Activated CD8-positive, alpha-beta memory T cell treated with anti-CD3 and anti-CD28 coated beads, Interleukin-2, amount 10 ng/mL, durations not matched to agents 7 days and 5 days (primary cell): ENCODE data around the gene UBC. TPM values are rescaled to one million over a fixed set of nuclear protein-coding genes. Genes with fewer than 3 reads are reported as not detected.
"Not testable (repeated sequence)": the region's sequence is repeated elsewhere in the genome, so short reads cannot be mapped to it uniquely, and the experiment has no call there.

Experiments used
- ATAC-seq: fragments of 150-1000 bp; cut with Tn5 transposase; one replicate; pipeline ENCODE4 v1.10.0; 2021; ENCODE audit warnings: moderate library complexity
- CTCF ChIA-PET: fragments of 350-600 bp; sonication (Branson Sonifier 250); formaldehyde crosslinking; loops from one replicate; lab custom pipeline; 2021; ENCODE audit warnings: antibody characterized with exemption; lab: Charles Lee
- DNase-seq: peaks from one replicate; pipeline ENCODE4 v3.0.0-alpha.2; 2020
- H3K27ac Mint-ChIP-seq: one replicate; pipeline ENCODE4 v1.8.0; 2021; ENCODE audit warnings: mild to moderate bottlenecking, mixed read lengths
- H3K27me3 Mint-ChIP-seq: one replicate; pipeline ENCODE4 v1.8.0; 2021; ENCODE audit warnings: mixed read lengths
- H3K36me3 Mint-ChIP-seq: one replicate; pipeline ENCODE4 v1.8.0; 2021; ENCODE audit warnings: mild to moderate bottlenecking, mixed read lengths
- H3K4me1 Mint-ChIP-seq: one replicate; pipeline ENCODE4 v1.8.0; 2021; ENCODE audit warnings: mixed read lengths
- H3K4me3 Mint-ChIP-seq: one replicate; pipeline ENCODE4 v1.8.0; 2021; ENCODE audit warnings: mild to moderate bottlenecking, moderate library complexity, mixed read lengths
- H3K9me3 Mint-ChIP-seq: one replicate; pipeline ENCODE4 v1.8.0; 2022; ENCODE audit warnings: low read depth, mixed read lengths
- total RNA-seq, 2 experiments: library from RNA; stranded (reverse); gene quantifications; one replicate each; pipeline ENCODE4 v1.2.3, GENCODE V29; 2021

Gene UBC
- total RNA-seq, 2 experiments from 2014 or later, result 1,159 to 1,188 TPM

DNA sequence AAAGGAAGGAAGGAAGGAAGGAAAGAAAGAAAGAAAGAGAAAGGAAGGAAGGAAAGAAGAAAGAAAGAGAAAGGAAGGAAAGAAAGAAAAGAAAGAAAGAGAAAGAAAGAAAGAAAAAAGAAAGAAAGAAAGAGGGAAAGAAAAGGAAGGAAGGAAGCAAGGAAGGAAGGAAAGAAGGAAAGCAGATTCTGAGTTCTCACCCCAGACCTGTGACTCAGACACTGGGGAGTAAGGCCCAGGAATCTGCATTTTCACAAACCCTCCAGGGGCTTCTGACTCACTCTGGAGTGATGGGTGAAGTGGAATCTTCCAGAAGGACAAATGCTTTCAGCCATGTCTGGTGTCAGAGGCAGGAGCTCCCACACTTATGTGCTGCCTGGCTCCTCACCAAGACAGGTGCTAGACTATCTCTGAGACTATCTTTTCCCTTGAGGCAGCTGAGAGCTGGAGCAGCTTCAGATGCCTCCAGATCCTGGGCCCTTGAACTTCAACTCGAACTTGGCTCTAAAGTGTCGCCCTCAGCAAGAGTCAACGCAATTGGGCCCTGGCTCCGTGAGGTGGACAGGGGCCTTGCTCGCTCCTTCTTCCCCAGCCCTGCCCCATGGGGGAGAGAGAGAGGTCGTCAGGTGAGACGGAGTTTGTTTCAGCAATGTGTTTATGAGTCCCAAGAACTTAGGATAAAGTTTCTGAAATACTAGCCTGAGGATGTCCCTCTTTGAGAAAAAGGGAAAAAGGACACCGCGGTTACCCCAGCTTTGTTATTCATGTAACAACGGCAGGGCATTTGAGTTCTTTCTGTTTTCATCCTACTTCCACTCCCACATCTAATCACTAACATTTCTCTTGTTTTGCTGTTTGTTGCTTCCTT, 31.0 kb downstream of the UBC start:
- Mint-ChIP-seq H3K9me3 (no peaks in the 10 kb centered on the region), H3K27ac (no peak overlapping the region)
- CTCF ChIA-PET, result no interaction called here

DNA sequence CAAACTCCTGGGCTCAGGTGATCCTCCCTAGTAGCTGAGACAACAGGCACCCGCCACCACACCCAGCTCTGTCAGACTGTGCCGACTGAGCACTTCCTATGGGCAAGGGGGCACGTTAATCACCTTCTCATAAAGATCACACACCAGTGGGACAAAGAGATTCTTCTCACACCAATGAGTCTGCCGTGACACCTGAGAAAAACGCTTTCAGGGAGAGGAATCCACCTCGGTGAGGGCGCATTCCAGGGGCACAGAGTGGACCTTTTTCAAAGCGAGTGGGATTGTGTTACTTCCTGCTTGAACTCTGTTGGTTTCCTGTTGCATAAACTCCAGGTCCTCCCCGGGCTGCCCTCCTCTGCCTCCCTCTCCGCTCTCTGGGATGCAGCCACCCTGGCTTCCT, 33.3 kb downstream of the UBC start:
- H3K9me3 Mint-ChIP-seq, result no peaks in the 10 kb centered on the region
- H3K4me1 Mint-ChIP-seq, result peaks cover 7% of the 10 kb centered on the region
- H3K27me3 Mint-ChIP-seq, result no peaks in the 10 kb centered on the region
- DNase-seq, result no peak
- CTCF ChIA-PET, result interaction anchor here (0.8 kb wide), 1 partner anchor 19 kb away, joined by 3 read pairs; no protein-coding TSS in a partner anchor
- H3K36me3 Mint-ChIP-seq, result no peaks in the 10 kb centered on the region
- no peak overlapping the region for H3K4me3 Mint-ChIP-seq
- no peak overlapping the region for H3K27ac Mint-ChIP-seq
- no peak for ATAC-seq

More for the DNA sequence above, 31.0 kb downstream of the UBC start:
- ATAC-seq (no peak), DNase-seq (no peak)
- no peaks in the 10 kb centered on the region for H3K36me3 Mint-ChIP-seq
- no peaks in the 10 kb centered on the region for H3K27me3 Mint-ChIP-seq
- H3K4me1 Mint-ChIP-seq, result peaks cover 7% of the 10 kb centered on the region
- no peak overlapping the region for H3K4me3 Mint-ChIP-seq

DNA sequence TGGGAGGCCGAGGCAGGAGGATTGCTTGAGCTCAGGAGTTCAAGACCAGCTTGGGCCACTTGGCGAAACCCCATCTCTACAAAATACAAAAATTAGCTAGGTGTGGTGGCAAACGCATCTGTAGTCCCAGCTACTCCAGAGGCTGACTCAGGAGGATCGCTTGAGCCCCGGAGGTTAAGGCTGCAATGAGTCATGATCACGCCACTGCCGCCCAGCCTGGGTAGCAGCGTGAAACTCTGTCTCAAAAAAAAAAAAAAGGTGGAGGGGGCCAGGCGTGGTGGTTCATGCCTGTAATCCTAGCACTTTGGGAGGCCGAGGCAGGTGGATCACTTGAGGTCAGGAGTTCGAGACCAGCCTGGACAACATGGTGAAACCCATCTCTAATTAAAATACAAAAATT, 34.1 kb downstream of the UBC start:
- not testable (repeated sequence) for H3K27ac Mint-ChIP-seq, H3K36me3 Mint-ChIP-seq, DNase-seq, H3K4me3 Mint-ChIP-seq, H3K4me1 Mint-ChIP-seq, H3K27me3 Mint-ChIP-seq, H3K9me3 Mint-ChIP-seq, ATAC-seq
- CTCF ChIA-PET, result interaction anchor here (0.6 to 1.0 kb wide), 6 partner anchors 11 to 1411 kb away, joined by 3 to 5 read pairs (median 3); no protein-coding TSS in a partner anchor

DNA sequence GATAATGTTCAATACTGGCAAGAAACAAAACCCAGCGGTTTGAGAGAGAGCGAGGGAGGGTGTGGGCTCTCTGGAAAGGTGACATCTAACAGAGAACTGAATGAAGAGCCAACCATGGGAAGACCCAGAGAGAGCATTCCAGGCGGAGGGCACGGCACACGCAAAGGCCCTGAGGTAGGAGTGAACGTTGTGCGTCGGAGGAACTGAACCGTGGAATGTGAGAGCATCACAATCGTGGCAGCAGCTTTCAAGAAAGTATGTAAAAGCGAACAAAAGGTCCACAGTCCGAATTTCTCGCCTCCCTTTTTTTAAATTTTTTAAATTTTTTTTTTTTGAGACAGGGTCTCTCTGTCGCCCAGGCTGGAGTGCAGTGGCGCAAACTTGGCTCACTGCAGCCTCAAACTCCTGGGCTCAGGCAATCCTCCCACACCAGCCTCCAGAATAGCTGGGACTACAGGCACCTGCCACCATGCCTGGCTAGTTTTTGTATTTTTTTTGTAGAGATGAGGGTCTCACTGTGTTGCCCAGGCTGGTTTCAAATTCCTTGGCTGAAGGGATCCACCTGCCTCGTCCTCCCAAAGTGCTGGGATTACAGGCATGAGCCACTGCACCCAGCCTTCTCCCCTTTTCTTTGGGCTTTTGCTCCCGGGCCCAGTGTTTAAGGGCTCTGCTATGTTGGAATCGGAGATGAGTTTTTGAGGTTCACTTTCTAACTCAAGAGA, 35.5 kb downstream of the UBC start:
- Mint-ChIP-seq H3K27ac (no peak overlapping the region), H3K4me3 (no peak overlapping the region)

DNA sequence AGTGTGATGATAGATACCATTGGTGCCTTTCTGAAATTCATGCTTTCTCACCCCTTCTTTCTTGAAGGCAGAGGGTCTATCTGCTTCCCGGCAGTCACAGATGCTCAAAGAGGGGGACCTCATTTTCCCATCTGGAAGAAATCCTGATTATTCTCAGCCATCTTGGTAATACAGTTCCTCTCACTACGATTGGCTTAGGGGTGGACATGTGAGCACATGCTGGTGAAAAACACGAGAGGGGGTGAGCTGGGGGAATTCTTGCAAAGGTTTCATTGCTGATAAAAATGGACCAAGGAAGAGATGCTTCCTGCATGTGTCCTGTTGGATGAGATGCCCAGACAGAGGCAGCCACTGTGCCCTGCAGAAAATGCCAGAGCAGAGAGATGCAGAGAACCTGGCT, 37.0 kb downstream of the UBC start:
- Mint-ChIP-seq H3K9me3 (no peaks in the 10 kb centered on the region), H3K27me3 (no peaks in the 10 kb centered on the region), H3K36me3 (no peaks in the 10 kb centered on the region), H3K4me3 (no peak overlapping the region), H3K4me1 (peaks cover 7% of the 10 kb centered on the region), H3K27ac (no peak overlapping the region)
- ATAC-seq (no peak), DNase-seq (no peak)
- CTCF ChIA-PET, result interaction anchor here (1.8 kb wide), 1 partner anchor 29 kb away, joined by 5 read pairs; no protein-coding TSS in a partner anchor

More for the DNA sequence above, 35.5 kb downstream of the UBC start:
- DNase-seq (no peak), ATAC-seq (no peak)
- CTCF ChIA-PET, result interaction anchor here (1.0 to 1.8 kb wide), 2 partner anchors 27 to 28 kb away, joined by 5 read pairs; no protein-coding TSS in a partner anchor
- Mint-ChIP-seq H3K27me3 (no peaks in the 10 kb centered on the region), H3K36me3 (no peaks in the 10 kb centered on the region), H3K4me1 (peaks cover 7% of the 10 kb centered on the region), H3K9me3 (no peaks in the 10 kb centered on the region)

DNA sequence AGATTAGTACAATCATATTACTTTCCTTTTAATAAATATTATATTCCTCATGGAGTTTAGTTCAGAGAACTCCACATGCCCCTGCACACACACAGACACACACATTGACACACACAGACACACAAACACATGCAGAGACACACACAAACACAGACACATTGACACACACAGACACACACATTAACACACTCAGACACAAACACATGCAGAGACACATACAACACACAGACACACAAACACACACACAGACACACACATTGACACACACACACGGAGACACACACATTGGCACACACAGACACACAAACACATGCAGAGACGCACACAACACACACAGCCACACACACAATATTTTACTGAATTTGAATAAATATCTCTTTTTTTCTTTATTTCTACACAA, 38.3 kb downstream of the UBC start:
- DNase-seq (no peak), ATAC-seq (no peak)
- Mint-ChIP-seq H3K27ac (no peak overlapping the region), H3K9me3 (no peaks in the 10 kb centered on the region), H3K4me1 (peaks cover 5% of the 10 kb centered on the region), H3K4me3 (no peak overlapping the region), H3K36me3 (no peaks in the 10 kb centered on the region), H3K27me3 (peaks cover 2% of the 10 kb centered on the region)
- CTCF ChIA-PET, result no interaction called here

DNA sequence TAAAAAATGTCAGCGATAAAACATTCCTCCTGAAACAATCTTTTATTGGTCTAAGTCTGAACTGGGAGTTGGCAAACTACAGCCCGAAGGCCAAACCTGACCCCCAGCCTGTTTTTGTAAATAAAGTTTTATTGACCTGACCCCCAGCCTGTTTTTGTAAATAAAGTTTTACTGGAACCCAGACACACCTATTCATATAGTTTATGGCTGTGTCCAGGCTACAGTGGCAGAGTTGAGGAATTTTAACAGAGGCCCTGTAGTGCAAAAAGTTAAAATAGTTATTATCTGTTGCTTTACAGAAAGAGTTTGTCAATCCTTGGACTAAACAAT, 38.7 kb downstream of the UBC start:
- peaks cover under 1% of the 10 kb centered on the region for H3K4me1 Mint-ChIP-seq
- ATAC-seq (no peak), DNase-seq (no peak)
- peaks cover 2% of the 10 kb centered on the region for H3K27me3 Mint-ChIP-seq
- no peaks in the 10 kb centered on the region for H3K9me3 Mint-ChIP-seq
- CTCF ChIA-PET, result no interaction called here
- no peaks in the 10 kb centered on the region for H3K36me3 Mint-ChIP-seq
- H3K27ac Mint-ChIP-seq, result no peak overlapping the region
- H3K4me3 Mint-ChIP-seq, result no peak overlapping the region

DNA sequence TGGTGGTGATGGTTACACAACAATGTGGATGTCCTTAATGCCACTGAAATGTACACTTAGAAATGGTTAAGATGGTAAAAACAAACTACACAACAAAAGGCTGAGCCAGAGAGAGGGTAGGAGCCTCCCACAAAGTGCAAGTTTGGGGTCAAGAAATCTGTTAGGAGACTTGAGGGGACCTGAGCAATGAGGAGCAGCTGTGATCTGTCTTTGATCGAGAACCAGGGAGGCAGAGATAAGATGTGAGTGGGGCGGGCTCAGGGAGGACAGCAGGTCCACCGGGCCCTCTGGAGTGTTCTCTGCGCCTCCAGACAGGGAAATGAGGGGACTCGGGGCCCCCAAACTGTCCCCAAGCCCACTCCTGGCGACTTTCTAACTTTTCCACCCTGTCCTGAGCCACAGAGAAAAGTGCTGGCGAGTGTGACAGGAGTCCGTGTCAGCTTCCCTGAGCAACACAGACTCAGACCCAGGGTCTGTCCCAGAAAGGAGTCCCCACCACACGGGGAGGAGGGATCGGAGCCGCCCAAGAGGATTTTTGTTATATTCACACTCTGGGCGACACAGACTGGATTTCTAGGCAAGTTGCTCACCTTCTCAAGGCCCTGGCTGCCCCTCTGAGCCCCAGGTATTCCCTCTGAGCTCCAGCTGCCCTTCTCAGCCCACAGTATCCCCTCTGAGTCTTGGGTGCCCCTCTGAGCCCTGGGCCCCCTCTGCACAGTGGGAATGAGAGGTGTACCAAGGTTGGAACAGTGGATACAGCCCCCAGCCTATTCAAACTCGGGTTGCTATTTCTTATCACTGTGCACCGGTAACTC, 39.3 kb downstream of the UBC start:
- no peaks in the 10 kb centered on the region for H3K4me1 Mint-ChIP-seq
- CTCF ChIA-PET, result no interaction called here
- H3K4me3 Mint-ChIP-seq, result no peak overlapping the region
- ATAC-seq, result no peak
- no peaks in the 10 kb centered on the region for H3K36me3 Mint-ChIP-seq
- DNase-seq, result no peak
- peaks cover 2% of the 10 kb centered on the region for H3K27me3 Mint-ChIP-seq
- no peaks in the 10 kb centered on the region for H3K9me3 Mint-ChIP-seq
- no peak overlapping the region for H3K27ac Mint-ChIP-seq

DNA sequence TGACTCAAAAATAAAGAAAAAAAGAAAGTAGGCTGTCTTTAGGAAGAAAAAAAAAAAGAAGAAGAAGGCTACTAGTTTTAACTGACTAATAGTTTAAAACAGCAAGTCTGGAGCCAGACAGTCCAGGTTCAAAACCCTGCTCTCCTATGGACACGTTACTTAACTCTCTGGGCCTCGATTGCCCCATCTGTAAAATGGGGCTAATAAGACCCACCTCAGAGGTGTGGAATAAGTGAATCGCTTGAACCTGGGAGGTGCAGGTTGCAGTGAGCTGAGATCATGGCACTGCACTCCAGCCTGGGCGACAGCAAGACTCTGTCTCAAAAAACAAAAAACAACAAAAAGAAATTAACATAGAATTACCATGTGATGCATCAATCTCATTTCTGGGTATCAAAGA, 40.3 kb downstream of the UBC start:
- Mint-ChIP-seq H3K4me3 (no peak overlapping the region), H3K27ac (no peak overlapping the region), H3K9me3 (no peaks in the 10 kb centered on the region), H3K27me3 (peaks cover 5% of the 10 kb centered on the region), H3K36me3 (no peaks in the 10 kb centered on the region), H3K4me1 (no peaks in the 10 kb centered on the region)
- CTCF ChIA-PET, result no interaction called here
- ATAC-seq (no peak), DNase-seq (no peak)

DNA sequence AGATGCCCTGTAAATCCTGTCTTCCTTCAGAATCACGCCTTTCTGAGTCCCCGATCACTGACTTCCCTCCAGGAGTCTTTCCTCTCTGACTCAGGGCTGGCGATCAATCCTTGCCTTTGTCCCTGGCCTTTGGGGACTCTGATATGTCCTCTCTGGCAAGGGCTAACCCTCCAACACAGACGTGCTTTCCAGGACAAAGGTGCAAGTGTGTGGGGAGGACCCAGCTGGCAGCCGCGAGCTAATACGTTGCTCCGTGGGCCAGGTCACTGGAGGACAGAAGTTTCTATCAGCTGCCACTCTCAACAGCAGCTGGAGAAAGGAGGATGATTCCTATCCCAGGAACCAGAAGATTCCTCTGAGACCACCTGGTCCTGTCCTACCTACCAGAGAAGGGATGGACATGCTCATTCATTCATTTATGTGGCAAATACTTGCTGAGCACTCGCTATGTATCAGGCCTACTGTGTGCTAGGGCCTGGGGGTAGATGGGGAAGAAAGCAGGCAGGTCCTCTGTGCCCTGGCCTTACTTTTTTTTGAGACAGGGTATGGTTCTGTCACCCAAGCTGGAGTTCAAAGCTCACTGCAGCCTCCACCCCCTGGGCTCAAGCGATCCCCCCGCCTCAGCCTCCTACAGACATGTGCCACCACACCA, 42.3 kb downstream of the UBC start:
- ATAC-seq (no peak), DNase-seq (no peak)
- H3K27ac Mint-ChIP-seq, result no peak overlapping the region
- no peaks in the 10 kb centered on the region for H3K36me3 Mint-ChIP-seq
- peaks cover 14% of the 10 kb centered on the region for H3K27me3 Mint-ChIP-seq
- CTCF ChIA-PET, result interaction anchor here (1.4 kb wide), 1 partner anchor 35 kb away, joined by 6 read pairs; no protein-coding TSS in a partner anchor
- no peaks in the 10 kb centered on the region for H3K9me3 Mint-ChIP-seq
- H3K4me3 Mint-ChIP-seq, result no peak overlapping the region
- peaks cover 6% of the 10 kb centered on the region for H3K4me1 Mint-ChIP-seq

DNA sequence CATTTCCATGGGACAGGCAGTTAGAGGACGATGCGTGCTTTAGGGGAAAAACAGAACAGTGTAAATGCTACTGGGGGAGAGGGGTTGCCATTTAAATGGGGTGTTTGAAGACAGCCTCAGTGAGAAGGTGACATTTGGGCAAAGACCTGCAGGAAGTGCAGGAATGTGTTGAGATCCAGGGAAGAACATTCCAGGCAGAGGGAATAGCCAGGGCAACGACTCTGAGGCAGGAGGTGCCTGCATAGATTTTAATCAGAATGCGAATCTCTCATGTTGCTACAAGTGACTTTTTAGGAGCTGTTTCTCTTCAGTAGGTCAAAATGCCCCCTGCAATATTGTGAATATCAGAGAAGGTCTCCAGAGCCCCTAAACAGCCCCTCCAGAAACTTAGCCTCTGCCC, 43.2 kb downstream of the UBC start:
- Mint-ChIP-seq H3K4me3 (no peak overlapping the region), H3K4me1 (peaks cover 9% of the 10 kb centered on the region), H3K27me3 (peaks cover 16% of the 10 kb centered on the region), H3K36me3 (no peaks in the 10 kb centered on the region), H3K9me3 (no peaks in the 10 kb centered on the region), H3K27ac (no peak overlapping the region)
- DNase-seq (no peak), ATAC-seq (no peak)
- CTCF ChIA-PET, result no interaction called here

DNA sequence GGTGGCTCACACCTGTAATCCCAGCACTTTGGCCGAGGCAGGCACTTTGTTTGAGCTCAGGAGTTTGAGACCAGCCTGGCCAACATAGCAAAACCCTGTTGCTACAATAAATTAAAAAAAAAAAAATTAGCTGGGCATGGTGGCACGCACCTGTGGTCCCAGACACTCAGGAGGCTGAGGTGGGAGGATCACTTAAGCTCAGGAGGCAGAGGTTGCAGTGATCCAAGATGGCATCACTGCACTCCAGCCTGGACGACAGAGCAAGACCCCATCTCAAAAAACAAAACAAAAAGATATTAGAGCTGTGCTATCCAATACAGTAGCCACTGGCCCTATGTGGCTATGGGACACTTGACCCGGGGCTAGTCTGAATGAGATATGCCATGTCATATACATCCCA, 43.9 kb downstream of the UBC start:
- peaks cover 16% of the 10 kb centered on the region for H3K27me3 Mint-ChIP-seq
- H3K4me3 Mint-ChIP-seq, result no peak overlapping the region
- H3K4me1 Mint-ChIP-seq, result peaks cover 9% of the 10 kb centered on the region
- no peaks in the 10 kb centered on the region for H3K9me3 Mint-ChIP-seq
- DNase-seq (no peak), ATAC-seq (no peak)
- no peaks in the 10 kb centered on the region for H3K36me3 Mint-ChIP-seq
- CTCF ChIA-PET, result no interaction called here
- H3K27ac Mint-ChIP-seq, result no peak overlapping the region
